Activated CD4-positive, alpha-beta T cell treated with anti-CD3 and anti-CD28 coated beads for 24 hours (primary cell): ENCODE measurements around the gene ZMIZ1.

ENCODE experiments used
- DNase-seq, 2 donors: peaks; one replicate each; pipeline ENCODE4 v3.0.0-alpha.2; 2020; ENCODE audit warnings: low read depth in 2 of 2

ZMIZ1 gene

GRCh38 chr10:79247373-79248137 lies 178.8 kb downstream of the ZMIZ1 start:
- DNase-seq: no peak

DNA sequence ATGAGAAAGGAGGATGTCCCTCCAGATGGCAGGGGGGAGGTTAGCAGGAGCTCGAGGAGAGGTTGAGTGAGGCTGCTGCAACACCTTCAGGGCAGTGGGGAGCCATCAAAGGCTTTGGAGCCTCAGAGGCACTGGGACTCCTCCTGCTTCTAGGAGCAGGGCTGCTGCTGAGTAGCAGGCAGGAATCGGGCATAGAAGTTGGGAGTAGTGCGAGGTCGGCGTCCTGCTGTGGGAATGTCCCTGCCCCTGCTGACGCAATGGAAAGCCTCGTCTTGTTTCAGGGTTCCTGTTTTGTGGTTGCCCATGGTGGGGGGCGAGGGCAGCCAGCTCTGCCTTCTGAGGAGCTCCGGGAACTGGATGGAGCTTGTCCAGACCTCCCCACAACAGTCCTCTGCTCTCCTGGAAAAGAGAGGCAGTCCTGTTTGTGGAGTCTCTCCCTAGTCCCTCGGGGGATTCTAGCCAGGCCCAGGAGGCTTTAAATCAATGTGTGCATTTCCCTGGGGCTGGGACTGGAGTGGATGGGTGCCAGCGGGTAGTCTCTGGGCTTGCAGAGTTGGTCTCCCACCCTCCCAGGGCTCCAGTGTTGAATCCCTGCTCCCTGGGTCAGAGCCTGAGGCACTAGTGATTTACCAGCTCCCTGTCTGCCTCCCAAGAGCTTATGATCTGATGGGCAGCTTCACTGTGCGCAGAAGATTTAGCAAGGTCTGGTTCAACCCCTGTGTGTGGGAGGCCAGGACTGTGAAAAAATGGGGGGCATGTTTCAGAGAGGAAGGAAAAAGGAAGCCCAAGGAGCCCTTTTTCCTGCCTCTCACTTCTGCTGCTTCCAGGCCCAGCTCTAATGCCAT lies 179.8 kb downstream of the ZMIZ1 start:
- DNase-seq: no peak

- DNase-seq: no peak
These were observed 180.7 kb downstream of the ZMIZ1 start for GRCh38 chr10:79249186-79250121.

- no peak for DNase-seq
These were observed 181.5 kb downstream of the ZMIZ1 start for GRCh38 chr10:79250259-79250658.

DNA sequence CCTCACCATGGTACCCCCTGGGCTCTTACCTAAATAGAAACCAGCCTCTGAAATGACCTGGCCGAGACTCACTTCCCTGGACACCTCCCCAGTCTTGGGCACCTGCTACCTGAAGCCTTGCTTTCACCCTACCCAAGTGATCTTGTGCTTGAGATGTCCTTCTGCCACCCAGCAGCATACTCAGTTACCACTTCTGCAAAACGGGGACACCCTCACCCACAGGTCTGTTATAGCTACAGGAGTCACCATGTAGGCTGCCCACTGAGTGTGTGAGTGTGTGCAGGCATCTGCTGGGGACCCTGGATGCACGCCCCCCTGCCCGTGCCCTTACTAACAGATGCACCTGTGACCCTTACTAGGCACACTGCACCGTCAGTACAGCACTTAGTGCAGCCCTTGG lies 183.7 kb downstream of the ZMIZ1 start:
- DNase-seq: no peak

GRCh38 chr10:79252971-79253370 lies 184.2 kb downstream of the ZMIZ1 start:
- DNase-seq: no peak

GRCh38 chr10:79253704-79254103 lies 184.9 kb downstream of the ZMIZ1 start:
- DNase-seq: no peak

DNA sequence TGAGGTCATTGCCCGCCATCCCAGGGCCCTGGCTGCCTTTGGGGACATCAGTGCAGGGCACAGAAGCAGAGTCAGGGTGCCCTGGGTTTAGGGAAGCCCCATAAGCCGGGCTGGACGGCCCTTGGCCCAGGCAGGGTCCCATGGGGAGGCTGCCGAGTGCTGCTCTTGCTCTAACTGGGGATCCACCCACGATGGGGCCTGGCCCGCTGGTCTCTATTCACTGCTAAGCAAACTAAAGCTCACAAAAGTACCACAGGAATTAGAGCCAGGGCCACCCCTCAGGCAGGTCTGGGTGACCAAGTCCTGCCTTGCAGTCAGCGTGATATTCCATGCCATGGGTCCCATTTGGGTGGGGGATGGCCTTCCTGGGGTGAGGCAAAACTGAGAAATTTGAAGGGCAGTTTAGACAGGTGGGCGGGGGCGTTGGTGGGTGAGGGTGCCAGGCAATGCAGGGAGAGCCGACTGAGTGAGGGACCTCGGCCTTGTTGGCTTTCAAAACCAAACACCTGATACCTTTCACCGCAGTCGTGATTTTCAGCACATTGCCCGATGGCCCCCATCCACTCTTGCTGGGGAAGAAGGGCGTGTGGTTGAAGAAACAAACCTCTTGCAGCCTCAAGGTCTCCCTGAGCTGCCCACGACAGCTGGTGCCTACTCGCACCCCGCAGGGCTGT lies 185.7 kb downstream of the ZMIZ1 start:
- DNase-seq: no peak

GRCh38 chr10:79255007-79255507 lies 186.3 kb downstream of the ZMIZ1 start:
- no peak for DNase-seq

DNA sequence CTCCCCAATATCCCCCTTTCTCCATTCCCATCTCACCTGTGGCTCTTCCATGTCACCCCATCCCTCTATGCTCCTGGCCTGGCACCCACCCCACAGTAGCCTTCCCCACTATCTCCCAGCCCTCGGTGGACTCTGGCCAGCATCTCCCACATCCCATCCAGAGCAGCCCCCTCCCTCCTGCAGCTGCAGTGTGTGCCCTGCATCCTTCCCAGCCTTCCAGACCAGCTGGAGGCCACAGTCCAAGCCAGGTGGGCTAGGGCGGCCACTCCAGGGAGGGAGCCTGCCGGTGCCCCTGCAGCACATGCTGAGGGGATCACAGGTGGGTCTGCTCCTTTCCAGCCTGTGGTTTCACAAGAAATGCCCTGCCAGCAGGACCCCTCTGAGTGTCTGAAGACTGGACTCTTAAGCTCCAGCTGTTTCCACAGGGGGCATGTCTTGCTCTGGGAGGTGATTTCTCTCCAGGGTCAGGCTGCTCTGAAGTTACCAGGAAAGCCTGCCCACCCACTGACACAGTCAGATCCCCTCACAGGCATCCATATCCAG lies 187.6 kb downstream of the ZMIZ1 start:
- no peak for DNase-seq

- no peak for DNase-seq
These were observed 190.1 kb downstream of the ZMIZ1 start for GRCh38 chr10:79258894-79259293.

DNA sequence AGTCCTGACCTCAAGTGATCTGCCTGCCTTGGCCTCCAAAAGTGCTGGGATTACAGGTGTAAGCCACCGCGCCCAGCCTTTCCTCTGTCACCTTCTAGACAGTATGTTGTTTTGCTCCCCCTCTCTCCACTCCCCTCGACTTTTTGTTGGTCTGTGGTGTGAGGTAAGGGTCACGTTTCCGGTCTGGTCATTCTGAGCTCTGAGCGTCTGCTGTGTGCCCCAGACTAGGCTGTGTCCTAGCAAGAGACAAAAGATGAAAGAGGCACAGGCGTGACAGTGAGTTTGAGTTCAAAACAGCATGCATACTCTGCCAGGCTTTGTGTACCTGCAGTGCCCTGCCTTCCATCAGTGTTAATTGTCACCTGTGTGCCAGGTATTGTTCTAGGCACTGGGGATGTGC lies 191.1 kb downstream of the ZMIZ1 start:
- no peak for DNase-seq

- DNase-seq: no peak
These were observed 192.3 kb downstream of the ZMIZ1 start for GRCh38 chr10:79260811-79261740.

DNA sequence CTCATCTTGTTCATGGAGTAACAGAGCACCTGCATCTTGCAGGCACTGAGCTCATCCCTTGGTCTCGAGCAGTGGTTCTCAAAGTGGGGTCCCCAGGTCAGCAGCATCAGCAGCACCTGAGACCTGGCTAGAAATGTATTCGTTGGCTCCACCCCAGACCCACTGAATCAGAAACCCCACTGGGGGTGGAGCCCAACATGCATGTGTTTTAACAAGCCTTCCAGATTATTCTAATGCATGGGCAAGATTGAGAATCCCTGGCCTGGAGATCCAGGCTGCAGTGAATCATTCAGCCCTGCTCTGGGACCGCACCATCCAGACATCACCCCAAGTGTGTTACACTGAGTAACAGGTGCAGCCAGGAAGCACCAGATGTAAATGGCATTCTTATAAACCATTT lies 193.4 kb downstream of the ZMIZ1 start:
- no peak for DNase-seq

- DNase-seq: no peak
These were observed 194.4 kb downstream of the ZMIZ1 start for GRCh38 chr10:79262959-79263746.

DNA sequence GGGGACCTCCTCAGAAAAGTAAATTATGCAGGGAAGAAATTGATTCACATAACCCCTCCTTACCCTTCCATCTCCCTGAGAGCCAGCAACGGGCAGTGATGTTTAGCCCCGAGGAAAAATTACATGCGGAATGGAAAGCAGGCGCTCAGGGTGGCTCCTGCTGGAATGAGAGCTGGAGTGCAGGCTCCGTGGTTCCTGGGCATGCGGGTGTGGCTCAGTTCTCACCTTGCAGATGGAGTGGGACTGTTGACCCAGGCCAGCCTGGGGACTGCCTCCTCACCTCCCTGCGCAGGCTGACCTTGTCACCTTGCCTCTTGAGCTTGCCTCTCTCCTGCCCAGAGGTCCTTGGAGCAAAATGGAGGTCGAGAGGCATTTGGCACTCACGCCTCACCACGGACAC lies 195.2 kb downstream of the ZMIZ1 start:
- no peak for DNase-seq

DNA sequence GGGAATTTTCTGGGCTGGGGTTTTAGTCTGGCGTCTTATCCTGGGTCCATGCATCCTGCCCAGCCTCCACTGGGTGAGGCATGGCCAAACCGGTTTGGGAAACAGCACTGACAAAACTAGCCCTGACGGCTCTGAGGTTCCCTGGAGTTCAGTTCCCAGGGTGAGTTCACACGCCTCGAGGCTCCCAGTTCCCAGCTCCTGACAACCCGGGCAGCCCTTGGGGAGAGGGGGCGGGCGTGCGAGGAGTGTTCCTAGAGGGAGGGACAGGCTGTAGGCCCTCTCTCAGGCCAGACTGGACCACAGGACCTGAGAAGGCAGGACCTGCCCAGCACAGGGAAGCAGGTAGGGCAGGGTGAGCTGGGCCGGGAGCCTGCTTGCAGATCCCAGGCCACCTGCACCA lies 196.2 kb downstream of the ZMIZ1 start:
- DNase-seq: no peak

- DNase-seq: no peak
These were observed 197.3 kb downstream of the ZMIZ1 start for GRCh38 chr10:79266084-79266483.
